Right lobe of liver (tissue), 6 donors: ENCODE data around the gene HIBADH. TPM values are rescaled to one million over a fixed set of nuclear protein-coding genes. Genes with fewer than 3 reads are reported as not detected.

ENCODE experiments used
- ATAC-seq, 4 donors: fragments of 200-7000 bp; cut with Tn5 transposase; one replicate each; pipeline ENCODE4 v1.9.1; 2020; ENCODE audit warnings: mild to moderate bottlenecking in 4 of 4, moderate library complexity in 4 of 4
- DNase-seq, 3 donors: peaks; one replicate each; pipeline ENCODE4 v3.0.0-alpha.2; 2020
- H3K27ac ChIP-seq, 3 donors: fragments of 200-600 bp; one replicate each; pipeline ENCODE4 v1.8.0; 2022
- H3K27me3 ChIP-seq, 2 donors: fragments of 200-600 bp; one replicate each; pipeline ENCODE4 v1.8.0; 2022
- H3K36me3 ChIP-seq, 4 donors: fragments of 200-600 bp; sonication (generic) in 1 of 4; one replicate each; pipeline versions ENCODE4 v1.5.1 to v1.8.0; 2017 to 2022; ENCODE audit warnings: control low read depth in 1 of 4
- H3K4me1 ChIP-seq, 4 donors: fragments of 200-600 bp; sonication (generic) in 1 of 4; one replicate each; pipeline versions ENCODE4 v1.5.1 to v1.8.0; 2017 to 2022; ENCODE audit warnings: control low read depth in 1 of 4
- H3K4me3 ChIP-seq, 3 donors: fragments of 200-600 bp; one replicate each; pipeline ENCODE4 v1.8.0; 2022
- H3K9me3 ChIP-seq, 4 donors: fragments of 200-600 bp; sonication (generic) in 1 of 4; one replicate each; pipeline versions ENCODE4 v1.5.1 to v1.8.0; 2017 to 2022; ENCODE audit warnings: control low read depth in 1 of 4
- CTCF ChIP-seq, 4 donors: fragments of 200-600 bp in 3 of 4; fragments of 450-650 bp in 1 of 4; IDR thresholded peaks; one replicate each; pipeline versions ENCODE4 v1.5.1 to v1.8.0; 2016 to 2022; ENCODE audit warnings: antibody characterized with exemption in 4 of 4, mild to moderate bottlenecking in 2 of 4
- POLR2A ChIP-seq: fragments of 450-650 bp; IDR thresholded peaks from one replicate; pipeline ENCODE4 v1.6.1; 2017; ENCODE audit warnings: antibody characterized with exemption, mild to moderate bottlenecking
- WGBS: methylation state at CpG from one replicate; pipeline ENCODE4 v1.1.6; 2018; ENCODE audit warnings: low coverage, low lambda C conversion rate; ENCODE audit not compliant: insufficient coverage; ENCODE audit errors: missing lambda C conversion rate; 5-methylcytosine and 5-hydroxymethylcytosine counted together
- intact Hi-C, 2 donors: fragments of 100-400 bp; cut with DNase I; formaldehyde crosslinking; loops; one replicate each; pipeline versions ENCODE4 v1.11.2 to v1.14.1; 2022
- total RNA-seq, 6 experiments: library from RNA; depleted of rRNA in 2 of 6; stranded (reverse); fragments of >200 nt in 2 of 6; fragmentation: NEBNext Ultra II Directional in 3 of 6; extraction: Animal tissue kit (Norgen Biotek cat#: 25700) in 3 of 6; gene quantifications; one replicate each; pipeline versions ENCODE4 v1.1.0 to v1.2.4, GENCODE V29; 2016 to 2023
- donor health status: DM: no; HTN: yes; CAD: no.
- donor health status: DM: no; HTN: no; CAD: no.
- donor health status: DM: no; HTN: no; CAD: no.
- donor health status: DM: no; HTN: yes; CAD: no.
- donor health status: DM: no; HTN: yes; CAD: no.

The HIBADH gene
- total RNA-seq, 6 experiments from 2014 or later: 64.9 to 143 (median 67.2) TPM

- 76% methylated on average over 8 of the region's 8 CpGs for WGBS
- Histone ChIP-seq H3K27ac (no peak overlapping the region), H3K36me3 (no peaks in the 10 kb centered on the region), H3K27me3 (no peaks in the 10 kb centered on the region), H3K4me3 (no peak overlapping the region), H3K4me1 (no peaks in the 10 kb centered on the region), H3K9me3 (no peaks in the 10 kb centered on the region)
- DNase-seq (no peak), ATAC-seq (no peak)
- TF ChIP-seq CTCF (IDR thresholded peaks at IDR 0.05) (no peak), POLR2A (no peak)
- intact Hi-C loops: no loop called here
Observed at GRCh38 chr7:27487509-27487908, 175.2 kb downstream of the HIBADH start.

GRCh38 chr7:27484451-27484850, 178.2 kb downstream of the HIBADH start:
- Histone ChIP-seq H3K36me3 (no peaks in the 10 kb centered on the region), H3K27me3 (no peaks in the 10 kb centered on the region), H3K9me3 (no peaks in the 10 kb centered on the region), H3K4me3 (no peak overlapping the region), H3K4me1 (no peaks in the 10 kb centered on the region), H3K27ac (no peak overlapping the region)
- WGBS: 85% methylated on average over 2 of the region's 2 CpGs
- DNase-seq: no peak
- intact Hi-C loops: no loop called here
- no peak for TF ChIP-seq POLR2A
- no peak for TF ChIP-seq CTCF (IDR thresholded peaks at IDR 0.05)
- ATAC-seq: no peak

- no peak overlapping the region for H3K4me3 ChIP-seq
- 57% methylated on average over 1 of the region's 1 CpG for WGBS
- H3K4me1 ChIP-seq: no peaks in the 10 kb centered on the region
- intact Hi-C loops: no loop called here
- TF ChIP-seq CTCF (IDR thresholded peaks at IDR 0.05): no peak
- no peak for TF ChIP-seq POLR2A
- ATAC-seq (no peak), DNase-seq (no peak)
- no peaks in the 10 kb centered on the region for H3K9me3 ChIP-seq
- no peaks in the 10 kb centered on the region for H3K27me3 ChIP-seq
- H3K36me3 ChIP-seq: no peaks in the 10 kb centered on the region
- no peak overlapping the region for H3K27ac ChIP-seq
Observed at GRCh38 chr7:27482219-27482618, 180.5 kb downstream of the HIBADH start.

GRCh38 chr7:27478556-27478955, 184.1 kb downstream of the HIBADH start:
- no peak for ATAC-seq
- intact Hi-C loops: no loop called here
- Histone ChIP-seq H3K4me1 (no peaks in the 10 kb centered on the region), H3K36me3 (no peaks in the 10 kb centered on the region), H3K27me3 (no peaks in the 10 kb centered on the region), H3K4me3 (no peak overlapping the region), H3K9me3 (no peaks in the 10 kb centered on the region), H3K27ac (no peak overlapping the region)
- TF ChIP-seq POLR2A (no peak), CTCF (IDR thresholded peaks at IDR 0.05) (no peak)
- DNase-seq: no peak

GRCh38 chr7:27478084-27478483, 184.6 kb downstream of the HIBADH start:
- Histone ChIP-seq H3K27ac (no peak overlapping the region), H3K9me3 (no peaks in the 10 kb centered on the region), H3K4me3 (no peak overlapping the region), H3K4me1 (no peaks in the 10 kb centered on the region), H3K27me3 (no peaks in the 10 kb centered on the region), H3K36me3 (no peaks in the 10 kb centered on the region)
- no peak for ATAC-seq
- DNase-seq: no peak
- intact Hi-C loops: no loop called here
- TF ChIP-seq POLR2A (no peak), CTCF (IDR thresholded peaks at IDR 0.05) (no peak)
- WGBS: 64% methylated on average over 1 of the region's 1 CpG
